ENCODE measurements around the gene CCDC137.
"Not testable (repeated sequence)": the region's sequence is repeated elsewhere in the genome, so short reads cannot be mapped to it uniquely, and the experiment has no call there.

Gene CCDC137, protein sequence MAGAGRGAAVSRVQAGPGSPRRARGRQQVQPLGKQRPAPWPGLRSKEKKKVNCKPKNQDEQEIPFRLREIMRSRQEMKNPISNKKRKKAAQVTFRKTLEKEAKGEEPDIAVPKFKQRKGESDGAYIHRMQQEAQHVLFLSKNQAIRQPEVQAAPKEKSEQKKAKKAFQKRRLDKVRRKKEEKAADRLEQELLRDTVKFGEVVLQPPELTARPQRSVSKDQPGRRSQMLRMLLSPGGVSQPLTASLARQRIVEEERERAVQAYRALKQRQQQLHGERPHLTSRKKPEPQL

GRCh38 chr17:81666342-81667191 is at the start of gene CCDC137, which contains the start of gene OXLD1:
TSS of gene CCDC137 (plus strand) at chr17:81666737. CDS start at chr17:81666767, 30 bp downstream.
TSS of gene OXLD1 (minus strand) at chr17:81666605. CDS start at chr17:81666577, 28 bp downstream.
- peaks cover 35% of the 10 kb centered on the region for H3K4me1 Mint-ChIP-seq
- no peaks in the 10 kb centered on the region for H3K9me3 Mint-ChIP-seq
- H3K36me3 Mint-ChIP-seq (ENCODE audit: insufficient read depth) = peaks cover 28% of the 10 kb centered on the region
- peak within 1 kb of the TSS; percentile 93 for H3K27ac Mint-ChIP-seq (ENCODE audit: low read depth)
- ATAC-seq (replicated peaks; ENCODE audit: extremely low read depth, poor library complexity, severe bottlenecking) (peak; percentile 92), DNase-seq (ENCODE audit: low spot score in 2 of 2) (peak; percentile 82 to 84)
- H3K4me3 Mint-ChIP-seq = peak within 1 kb of the TSS; percentile 85
- H3K27me3 Mint-ChIP-seq = no peaks in the 10 kb centered on the region

DNA sequence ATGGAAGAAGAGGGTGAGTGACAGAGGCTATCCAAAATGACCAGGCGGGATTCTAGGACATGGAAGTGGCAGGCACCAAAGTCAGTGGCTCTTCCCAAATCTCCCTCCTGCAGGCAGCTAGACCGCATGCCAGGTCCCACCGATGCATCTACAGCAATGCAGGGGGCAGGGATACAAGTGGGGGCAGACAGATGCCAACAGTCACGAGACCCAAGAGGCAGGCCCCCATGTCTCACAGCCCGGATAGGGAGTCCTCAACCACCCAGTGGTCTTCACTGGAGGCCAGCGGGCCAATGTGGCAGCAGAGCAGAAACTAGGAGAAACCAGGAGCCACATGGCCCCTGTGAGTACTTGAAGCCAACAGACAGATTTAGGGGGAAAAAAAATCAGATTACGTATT is 49.7 kb upstream of the CCDC137 start:
- Mint-ChIP-seq H3K9me3 (no peaks in the 10 kb centered on the region), H3K27me3 (no peaks in the 10 kb centered on the region), H3K36me3 (ENCODE audit: insufficient read depth) (peaks cover 61% of the 10 kb centered on the region), H3K4me1 (peaks cover 27% of the 10 kb centered on the region), H3K27ac (ENCODE audit: low read depth) (no peak overlapping the region), H3K4me3 (no peak overlapping the region)
- no peak for DNase-seq (ENCODE audit: low spot score in 2 of 2)
- no peak for ATAC-seq (replicated peaks; ENCODE audit: extremely low read depth, poor library complexity, severe bottlenecking)

- H3K4me3 Mint-ChIP-seq; ATAC-seq (replicated peaks; ENCODE audit: extremely low read depth, poor library complexity, severe bottlenecking); DNase-seq (ENCODE audit: low spot score in 2 of 2); H3K27me3 Mint-ChIP-seq; H3K9me3 Mint-ChIP-seq; H3K27ac Mint-ChIP-seq (ENCODE audit: low read depth): not testable (repeated sequence)
- H3K36me3 Mint-ChIP-seq (ENCODE audit: insufficient read depth) = peaks cover 54% of the 10 kb centered on the region
- peaks cover 24% of the 10 kb centered on the region for H3K4me1 Mint-ChIP-seq
These were observed 48.2 kb upstream of the CCDC137 start for GRCh38 chr17:81618307-81618706.

GRCh38 chr17:81621494-81622130 is 44.9 kb upstream of the CCDC137 start:
- no peak overlapping the region for H3K27ac Mint-ChIP-seq (ENCODE audit: low read depth)
- H3K27me3 Mint-ChIP-seq = no peaks in the 10 kb centered on the region
- no peak for DNase-seq (ENCODE audit: low spot score in 2 of 2)
- no peak overlapping the region for H3K4me3 Mint-ChIP-seq
- H3K9me3 Mint-ChIP-seq = no peaks in the 10 kb centered on the region
- peaks cover 18% of the 10 kb centered on the region for H3K4me1 Mint-ChIP-seq
- ATAC-seq (replicated peaks; ENCODE audit: extremely low read depth, poor library complexity, severe bottlenecking) = no peak
- H3K36me3 Mint-ChIP-seq (ENCODE audit: insufficient read depth) = peaks cover 59% of the 10 kb centered on the region

- H3K27ac Mint-ChIP-seq (ENCODE audit: low read depth) = no peak overlapping the region
- ATAC-seq (replicated peaks; ENCODE audit: extremely low read depth, poor library complexity, severe bottlenecking) = no peak
These were observed 36.3 kb upstream of the CCDC137 start for GRCh38 chr17:81630274-81630673.

DNA sequence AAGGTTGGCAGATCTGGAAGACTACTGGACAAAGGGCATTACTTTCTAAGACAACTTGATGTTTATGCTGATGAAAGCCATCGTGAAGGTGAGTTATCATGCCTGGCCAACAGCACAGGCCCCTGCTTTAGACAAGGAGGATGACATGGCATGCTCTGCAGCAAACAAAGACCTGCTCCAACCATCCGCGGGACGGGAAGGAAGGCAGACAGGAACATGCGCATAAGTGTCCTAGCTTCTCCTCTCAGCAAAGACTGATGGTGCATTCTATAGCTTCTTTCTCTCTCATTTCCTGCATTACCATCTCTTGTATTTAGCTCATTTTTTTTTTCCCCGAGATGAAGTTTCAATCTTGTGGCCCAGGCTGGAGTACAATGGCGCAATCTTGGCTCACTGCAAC is 35.1 kb upstream of the CCDC137 start:
- Mint-ChIP-seq H3K4me1 (peaks cover 17% of the 10 kb centered on the region), H3K27ac (ENCODE audit: low read depth) (no peak overlapping the region)

More at GRCh38 chr17:81630274-81630673, 36.3 kb upstream of the CCDC137 start:
- DNase-seq (ENCODE audit: low spot score in 2 of 2) = no peak
- Mint-ChIP-seq H3K36me3 (ENCODE audit: insufficient read depth) (peaks cover 51% of the 10 kb centered on the region), H3K9me3 (no peaks in the 10 kb centered on the region), H3K27me3 (no peaks in the 10 kb centered on the region), H3K4me1 (peaks cover 8% of the 10 kb centered on the region), H3K4me3 (no peak overlapping the region)

DNA sequence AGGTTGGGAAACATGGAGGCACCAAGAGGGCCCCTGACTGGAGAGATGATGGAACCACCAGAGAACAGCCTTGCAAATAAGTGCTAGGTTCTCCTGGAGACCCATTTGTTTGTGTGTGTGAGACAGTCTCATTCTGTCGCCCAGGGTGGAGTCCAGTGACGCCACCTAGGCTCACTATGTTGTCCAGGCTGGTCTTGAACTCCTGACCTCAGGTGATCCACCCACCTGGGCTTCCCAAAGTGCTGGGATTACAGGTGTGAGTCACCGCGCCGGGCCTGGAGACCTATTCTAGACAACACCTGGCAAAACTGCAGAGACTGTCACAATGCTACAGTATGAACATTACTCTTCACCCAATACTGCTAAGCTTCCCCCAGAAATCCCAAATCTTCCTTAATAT is 31.1 kb upstream of the CCDC137 start:
- ATAC-seq (replicated peaks; ENCODE audit: extremely low read depth, poor library complexity, severe bottlenecking) (no peak), DNase-seq (ENCODE audit: low spot score in 2 of 2) (no peak)
- Mint-ChIP-seq H3K4me1 (peaks cover 17% of the 10 kb centered on the region), H3K36me3 (ENCODE audit: insufficient read depth) (peaks cover 12% of the 10 kb centered on the region), H3K4me3 (peak overlapping the region; percentile 93), H3K27ac (ENCODE audit: low read depth) (no peak overlapping the region), H3K27me3 (no peaks in the 10 kb centered on the region), H3K9me3 (no peaks in the 10 kb centered on the region)

More for the DNA sequence above, 35.1 kb upstream of the CCDC137 start:
- H3K4me3 Mint-ChIP-seq = no peak overlapping the region
- no peak for DNase-seq (ENCODE audit: low spot score in 2 of 2)
- no peaks in the 10 kb centered on the region for H3K27me3 Mint-ChIP-seq
- peaks cover 41% of the 10 kb centered on the region for H3K36me3 Mint-ChIP-seq (ENCODE audit: insufficient read depth)
- no peaks in the 10 kb centered on the region for H3K9me3 Mint-ChIP-seq
- ATAC-seq (replicated peaks; ENCODE audit: extremely low read depth, poor library complexity, severe bottlenecking) = no peak

- DNase-seq (ENCODE audit: low spot score in 2 of 2) = no peak
- Mint-ChIP-seq H3K27ac (ENCODE audit: low read depth) (peak overlapping the region; percentile 96), H3K4me1 (peaks cover 17% of the 10 kb centered on the region), H3K36me3 (ENCODE audit: insufficient read depth) (peaks cover 8% of the 10 kb centered on the region), H3K9me3 (no peaks in the 10 kb centered on the region), H3K4me3 (peak overlapping the region; percentile 93), H3K27me3 (no peaks in the 10 kb centered on the region)
- no peak for ATAC-seq (replicated peaks; ENCODE audit: extremely low read depth, poor library complexity, severe bottlenecking)
These were observed 30.5 kb upstream of the CCDC137 start for GRCh38 chr17:81635973-81636504.

- Mint-ChIP-seq H3K27ac (ENCODE audit: low read depth) (peak within 1 kb of the TSS; percentile 96), H3K27me3 (no peaks in the 10 kb centered on the region), H3K9me3 (no peaks in the 10 kb centered on the region), H3K4me3 (peak within 1 kb of the TSS; percentile 93), H3K36me3 (ENCODE audit: insufficient read depth) (peaks cover 8% of the 10 kb centered on the region), H3K4me1 (peaks cover 17% of the 10 kb centered on the region)
- ATAC-seq (replicated peaks; ENCODE audit: extremely low read depth, poor library complexity, severe bottlenecking) (peak; percentile 86), DNase-seq (ENCODE audit: low spot score in 2 of 2) (peak; percentile 63 to 69)
These were observed 29.8 kb upstream of the CCDC137 start, which contains the start of the genes NPLOC4 and TSPAN10 for GRCh38 chr17:81636505-81637288. TSS of gene NPLOC4 (minus strand) at chr17:81637112. CDS start at chr17:81636930, 182 bp downstream. TSS of gene TSPAN10 (plus strand) at chr17:81637196. CDS start at chr17:81642413, 5,217 bp downstream.

GRCh38 chr17:81638683-81639082 is 27.9 kb upstream of the CCDC137 start:
- Mint-ChIP-seq H3K9me3 (no peaks in the 10 kb centered on the region), H3K4me3 (no peak overlapping the region), H3K27me3 (no peaks in the 10 kb centered on the region), H3K4me1 (peaks cover 12% of the 10 kb centered on the region), H3K36me3 (ENCODE audit: insufficient read depth) (peaks cover 7% of the 10 kb centered on the region), H3K27ac (ENCODE audit: low read depth) (no peak overlapping the region)
- ATAC-seq (replicated peaks; ENCODE audit: extremely low read depth, poor library complexity, severe bottlenecking) = no peak
- DNase-seq (ENCODE audit: low spot score in 2 of 2) = no peak

- H3K27me3 Mint-ChIP-seq = no peaks in the 10 kb centered on the region
- DNase-seq (ENCODE audit: low spot score in 2 of 2) (no peak), ATAC-seq (replicated peaks; ENCODE audit: extremely low read depth, poor library complexity, severe bottlenecking) (no peak)
- H3K9me3 Mint-ChIP-seq = no peaks in the 10 kb centered on the region
- H3K27ac Mint-ChIP-seq (ENCODE audit: low read depth) = no peak overlapping the region
- no peak overlapping the region for H3K4me3 Mint-ChIP-seq
- H3K36me3 Mint-ChIP-seq (ENCODE audit: insufficient read depth) = peaks cover 7% of the 10 kb centered on the region
- peaks cover 12% of the 10 kb centered on the region for H3K4me1 Mint-ChIP-seq
These were observed 26.5 kb upstream of the CCDC137 start for GRCh38 chr17:81640011-81640410.

All from central memory CD8-positive, alpha-beta T cell (primary cell).